NT2/D1 (cell line): Measurements from ENCODE around the gene TTI1.
"Not testable (repeated sequence)": the region's sequence is repeated elsewhere in the genome, so short reads cannot be mapped to it uniquely, and the experiment has no call there.

Source experiments
- DNase-seq: peaks from one replicate; pipeline ENCODE4 v3.0.0-alpha.2; 2011; ENCODE audit warnings: low read depth, low spot score
- H3K27me3 ChIP-seq: 2 replicates; pipeline ENCODE4 v1.6.0; 2011; ENCODE audit warnings: mild to moderate bottlenecking; ENCODE audit not compliant: insufficient read length, insufficient read depth
- H3K36me3 ChIP-seq: 2 replicates; pipeline ENCODE4 v1.6.1; 2011; ENCODE audit warnings: mild to moderate bottlenecking, low read length, mixed read lengths; ENCODE audit not compliant: insufficient read depth, insufficient read length
- H3K4me1 ChIP-seq: 2 replicates; pipeline ENCODE4 v1.5.1; 2011; ENCODE audit not compliant: insufficient read depth, insufficient read length
- H3K4me3 ChIP-seq: 2 replicates; pipeline ENCODE4 v1.5.1; 2011; ENCODE audit warnings: low read depth; ENCODE audit not compliant: insufficient read length
- H3K9ac ChIP-seq: 2 replicates; pipeline ENCODE4 v1.6.0; 2011; ENCODE audit warnings: low read depth; ENCODE audit not compliant: insufficient read length
- H3K9me3 ChIP-seq: 2 replicates; pipeline ENCODE4 v1.5.1; 2011; ENCODE audit warnings: mild to moderate bottlenecking, low read length; ENCODE audit not compliant: insufficient read depth
- SUZ12 ChIP-seq: IDR thresholded peaks from 2 replicates; pipeline ENCODE4 v1.6.1; 2011; ENCODE audit not compliant: insufficient read length, insufficient read depth; ENCODE audit errors: extremely low read depth
- YY1 ChIP-seq: IDR thresholded peaks from 2 replicates; pipeline ENCODE4 v1.6.1; 2011; ENCODE audit not compliant: insufficient read length, insufficient read depth
- ZNF274 ChIP-seq: IDR thresholded peaks from 2 replicates; pipeline ENCODE4 v1.6.1; 2011; ENCODE audit warnings: mild to moderate bottlenecking, low read depth, low read length

Gene TTI1

DNA sequence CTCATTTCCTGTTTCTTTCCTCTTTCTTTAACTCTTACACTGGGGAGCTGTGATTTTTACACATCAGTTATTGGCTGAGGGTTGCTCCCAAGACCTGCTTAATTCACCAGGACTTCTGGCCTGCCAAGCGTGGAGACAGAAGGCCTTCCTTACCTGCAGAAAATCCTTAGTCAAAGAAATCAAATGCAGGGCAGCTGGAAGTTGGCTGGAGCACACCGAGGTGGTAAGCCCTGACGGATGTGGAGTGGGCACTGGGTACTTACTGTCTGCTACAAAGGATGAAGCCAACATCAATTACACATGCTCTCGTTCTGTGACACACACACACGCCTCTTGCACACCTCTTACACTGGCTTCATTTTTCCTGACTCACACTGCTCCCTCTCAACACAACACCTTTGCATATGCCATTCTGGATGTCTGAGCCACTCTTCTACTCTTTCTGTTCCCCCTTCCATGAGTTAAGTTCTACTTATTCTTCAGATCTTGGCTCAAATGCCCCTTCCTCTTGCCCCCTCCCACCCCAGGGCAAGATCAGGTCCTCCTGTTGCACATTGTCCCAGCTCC lies 61.6 kb downstream of the TTI1 start:
- DNase-seq, result no peak
- no peak overlapping the region for H3K4me3 ChIP-seq
- no peak for TF ChIP-seq YY1
- TF ChIP-seq ZNF274, result no peak
- TF ChIP-seq SUZ12, result no peak
- no peak overlapping the region for H3K9ac ChIP-seq
- no peaks in the 10 kb centered on the region for H3K36me3 ChIP-seq
- no peaks in the 10 kb centered on the region for H3K4me1 ChIP-seq
- H3K27me3 ChIP-seq, result no peaks in the 10 kb centered on the region
- H3K9me3 ChIP-seq, result peaks cover 17% of the 10 kb centered on the region; the same call in 1 of the 2 replicates

GRCh38 chr20:37970856-37971245 lies 62.4 kb downstream of the TTI1 start:
- H3K9ac ChIP-seq, result no peak overlapping the region

GRCh38 chr20:37969949-37970855 lies 63.1 kb downstream of the TTI1 start:
- Histone ChIP-seq H3K4me1 (no peaks in the 10 kb centered on the region), H3K27me3 (no peaks in the 10 kb centered on the region), H3K36me3 (no peaks in the 10 kb centered on the region), H3K9ac (no peak overlapping the region), H3K4me3 (no peak overlapping the region), H3K9me3 (peaks cover 17% of the 10 kb centered on the region; the same call in 1 of the 2 replicates)
- no peak for DNase-seq
- TF ChIP-seq YY1, result no peak
- no peak for TF ChIP-seq SUZ12
- no peak for TF ChIP-seq ZNF274

More at GRCh38 chr20:37970856-37971245, 62.4 kb downstream of the TTI1 start:
- Histone ChIP-seq H3K4me1 (no peaks in the 10 kb centered on the region), H3K36me3 (no peaks in the 10 kb centered on the region), H3K9me3 (peaks cover 17% of the 10 kb centered on the region; the same call in 1 of the 2 replicates), H3K4me3 (no peak overlapping the region), H3K27me3 (no peaks in the 10 kb centered on the region)
- TF ChIP-seq YY1 (no peak), SUZ12 (no peak), ZNF274 (no peak)
- DNase-seq, result no peak

GRCh38 chr20:37968841-37969401 lies 64.3 kb downstream of the TTI1 start:
- H3K36me3 ChIP-seq, result no peaks in the 10 kb centered on the region
- H3K9me3 ChIP-seq, result peaks cover 17% of the 10 kb centered on the region; the same call in 1 of the 2 replicates
- DNase-seq, result peak; percentile 57
- H3K9ac ChIP-seq, result no peak overlapping the region
- no peaks in the 10 kb centered on the region for H3K27me3 ChIP-seq
- no peak overlapping the region for H3K4me3 ChIP-seq
- no peaks in the 10 kb centered on the region for H3K4me1 ChIP-seq
- TF ChIP-seq SUZ12 (no peak), YY1 (no peak), ZNF274 (no peak)

- H3K36me3 ChIP-seq, H3K9me3 ChIP-seq, H3K4me1 ChIP-seq, H3K4me3 ChIP-seq, H3K9ac ChIP-seq, H3K27me3 ChIP-seq, DNase-seq: not testable (repeated sequence)
Observed at GRCh38 chr20:37963483-37963882, 69.8 kb downstream of the TTI1 start.

GRCh38 chr20:37961066-37961465 lies 72.2 kb downstream of the TTI1 start:
- H3K4me3 ChIP-seq, result no peak overlapping the region
- no peaks in the 10 kb centered on the region for H3K4me1 ChIP-seq
- no peaks in the 10 kb centered on the region for H3K36me3 ChIP-seq
- no peaks in the 10 kb centered on the region for H3K27me3 ChIP-seq
- no peak overlapping the region for H3K9ac ChIP-seq
- TF ChIP-seq SUZ12 (no peak), ZNF274 (no peak), YY1 (no peak)
- no peaks in the 10 kb centered on the region for H3K9me3 ChIP-seq
- DNase-seq, result no peak

GRCh38 chr20:37958856-37959520 lies 74.3 kb downstream of the TTI1 start:
- Histone ChIP-seq H3K4me1 (no peaks in the 10 kb centered on the region), H3K9ac (no peak overlapping the region), H3K4me3 (no peak overlapping the region), H3K36me3 (no peaks in the 10 kb centered on the region), H3K9me3 (no peaks in the 10 kb centered on the region), H3K27me3 (no peaks in the 10 kb centered on the region)
- TF ChIP-seq YY1 (no peak), SUZ12 (no peak), ZNF274 (no peak)
- no peak for DNase-seq
